Medulla oblongata (tissue), 1 donor: ENCODE measurements around the gene ADAM12.
A peak's percentile ranks its signal among the peaks of the same experiment; 100 is the strongest.
"Not testable (repeated sequence)": the region's sequence is repeated elsewhere in the genome, so short reads cannot be mapped to it uniquely, and the experiment has no call there.

Experiments
- DNase-seq: peaks from one replicate; pipeline ENCODE4 v3.0.0-alpha.2; 2015; ENCODE audit errors: extremely low spot score

ADAM12 gene

GRCh38 chr10:126058507-126058906, 329.8 kb downstream of the ADAM12 start:
- no peak for DNase-seq

- no peak for DNase-seq
Measured at GRCh38 chr10:126058104-126058503, 330.2 kb downstream of the ADAM12 start.

GRCh38 chr10:126057494-126057893, 330.8 kb downstream of the ADAM12 start:
- no peak for DNase-seq

- no peak for DNase-seq
Measured at GRCh38 chr10:126054191-126054590, 334.1 kb downstream of the ADAM12 start.

- DNase-seq, result no peak
Measured at GRCh38 chr10:126052171-126052570, 336.1 kb downstream of the ADAM12 start.

- DNase-seq, result peak; percentile 30
Measured at GRCh38 chr10:126049759-126050700, 338.2 kb downstream of the ADAM12 start.

- not testable (repeated sequence) for DNase-seq
Measured at GRCh38 chr10:126047749-126048148, 340.5 kb downstream of the ADAM12 start.

DNA sequence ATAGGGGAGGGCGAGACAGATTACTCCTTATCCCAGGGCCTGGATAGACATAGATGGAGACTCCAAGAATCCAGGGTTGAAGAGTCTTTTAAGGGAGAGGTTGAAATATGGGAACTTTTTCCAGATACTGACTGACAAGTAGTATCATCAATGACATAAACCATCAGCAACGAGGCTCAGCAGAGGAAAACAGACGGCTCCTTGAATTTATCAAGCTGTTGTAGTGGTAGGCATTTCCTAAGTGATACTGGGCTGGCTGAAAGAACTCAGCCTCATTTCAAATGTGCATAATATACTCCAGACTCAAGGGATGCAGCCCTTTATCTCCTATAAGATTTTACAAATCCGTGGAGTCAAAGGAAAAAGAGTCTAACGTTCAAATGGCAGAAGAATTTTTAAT, 341.4 kb downstream of the ADAM12 start:
- DNase-seq, result no peak

- DNase-seq, result no peak
Measured at GRCh38 chr10:126045861-126046260, 342.4 kb downstream of the ADAM12 start.

DNA sequence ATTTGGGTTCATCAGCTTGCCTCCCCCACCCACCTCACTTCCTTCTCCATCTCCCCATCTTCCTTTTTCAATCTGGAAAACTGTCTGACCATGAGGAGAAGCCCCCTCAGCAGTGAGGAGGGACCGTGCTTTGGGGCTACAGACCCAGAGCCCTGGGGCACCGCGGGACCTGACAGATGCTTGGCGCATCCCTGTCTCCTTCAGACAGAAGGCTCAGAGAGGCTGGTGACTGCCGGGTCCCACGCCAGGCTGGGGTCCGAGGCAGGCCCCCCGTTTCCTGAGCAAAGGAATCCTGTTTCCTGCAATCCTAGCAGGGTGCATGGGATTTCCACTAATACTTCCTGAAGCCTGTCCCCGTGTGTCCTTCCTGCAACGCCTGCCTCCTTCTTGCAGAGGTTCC, 344.9 kb downstream of the ADAM12 start:
- no peak for DNase-seq

- DNase-seq, result no peak
Measured at GRCh38 chr10:126042906-126043305, 345.4 kb downstream of the ADAM12 start.

GRCh38 chr10:126042354-126042753, 345.9 kb downstream of the ADAM12 start:
- no peak for DNase-seq

DNA sequence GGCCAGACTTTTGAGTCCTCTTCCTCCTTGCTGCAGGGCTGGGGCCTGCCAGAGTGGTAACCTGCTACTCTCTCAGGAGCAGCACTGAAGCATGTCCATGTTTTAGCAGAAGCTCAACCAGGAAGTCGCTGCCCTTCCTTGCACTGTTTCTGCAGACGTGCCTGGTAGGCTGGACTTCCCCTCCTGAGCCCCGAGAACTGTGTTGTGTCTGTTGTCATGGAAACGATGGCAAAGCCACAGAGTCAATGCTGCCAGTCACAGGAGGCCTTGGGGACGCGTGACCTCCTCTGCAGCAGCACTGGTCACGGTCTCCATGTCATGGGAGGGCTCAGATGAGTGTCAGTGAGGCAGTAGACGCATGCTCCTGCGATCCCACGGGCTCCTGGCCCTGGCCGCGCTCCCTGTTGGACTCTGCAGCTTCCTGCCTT, 346.5 kb downstream of the ADAM12 start:
- peak; percentile 93 for DNase-seq

GRCh38 chr10:126041117-126041516, 347.2 kb downstream of the ADAM12 start:
- DNase-seq, result no peak

DNA sequence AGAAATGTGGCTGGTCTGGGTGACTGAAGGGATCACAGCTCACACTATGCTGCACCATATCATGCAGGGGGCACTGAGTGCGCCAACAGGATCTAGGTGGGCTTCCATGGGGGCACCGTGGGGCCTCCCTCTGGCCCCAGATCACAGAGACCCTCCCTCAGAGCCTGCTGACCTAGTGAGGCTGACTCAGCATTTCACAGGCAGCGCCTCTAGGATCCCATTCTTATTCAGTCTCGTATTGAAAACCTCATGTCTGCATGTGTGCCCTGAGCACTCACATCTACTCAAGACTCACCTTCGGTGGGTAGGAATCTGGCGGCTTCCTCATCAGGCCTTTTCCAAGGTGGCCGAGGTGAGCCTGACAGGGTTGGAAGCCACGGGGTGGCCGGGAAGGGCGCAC, 350.3 kb downstream of the ADAM12 start:
- DNase-seq, result no peak

GRCh38 chr10:126036515-126036914, 351.8 kb downstream of the ADAM12 start:
- DNase-seq, result peak; percentile 21

DNA sequence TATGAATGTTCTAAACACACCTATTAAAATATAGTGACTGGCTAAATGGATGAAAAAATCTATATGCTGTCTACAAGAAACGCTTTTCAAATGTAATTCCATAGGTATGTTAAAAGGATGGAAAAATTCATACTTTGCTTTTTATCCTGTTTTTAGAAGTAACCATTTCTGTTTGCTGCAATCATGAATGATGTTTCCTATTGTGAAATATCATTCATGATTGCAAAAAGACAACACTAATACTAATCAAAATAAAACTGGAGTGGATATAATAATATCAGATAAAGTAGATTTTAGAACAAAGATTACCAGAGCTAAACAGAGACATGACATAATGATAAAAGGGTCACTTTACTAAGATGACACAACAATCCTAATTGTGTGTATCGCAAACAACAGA, 353.7 kb downstream of the ADAM12 start:
- no peak for DNase-seq

DNA sequence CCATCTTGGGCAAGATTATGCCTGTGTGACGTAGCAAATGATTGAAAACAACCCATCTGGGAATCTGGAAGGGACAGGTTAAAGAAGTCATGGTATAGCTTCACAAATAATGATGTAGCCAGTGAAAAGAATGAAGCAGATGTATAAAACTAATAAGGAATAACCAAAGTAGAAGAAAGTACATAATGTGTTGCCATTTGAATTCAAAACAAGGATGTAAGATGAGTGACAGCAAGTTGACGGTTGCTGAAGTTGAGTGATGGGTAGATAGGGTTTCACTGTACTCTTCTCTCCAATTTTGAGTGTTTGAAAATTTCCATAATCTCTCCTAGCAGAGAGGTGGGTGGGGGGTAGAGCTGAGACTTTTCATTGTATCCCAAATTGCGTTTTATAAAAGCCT, 358.3 kb downstream of the ADAM12 start:
- DNase-seq, result no peak

GRCh38 chr10:126027692-126028091, 360.6 kb downstream of the ADAM12 start:
- no peak for DNase-seq

DNA sequence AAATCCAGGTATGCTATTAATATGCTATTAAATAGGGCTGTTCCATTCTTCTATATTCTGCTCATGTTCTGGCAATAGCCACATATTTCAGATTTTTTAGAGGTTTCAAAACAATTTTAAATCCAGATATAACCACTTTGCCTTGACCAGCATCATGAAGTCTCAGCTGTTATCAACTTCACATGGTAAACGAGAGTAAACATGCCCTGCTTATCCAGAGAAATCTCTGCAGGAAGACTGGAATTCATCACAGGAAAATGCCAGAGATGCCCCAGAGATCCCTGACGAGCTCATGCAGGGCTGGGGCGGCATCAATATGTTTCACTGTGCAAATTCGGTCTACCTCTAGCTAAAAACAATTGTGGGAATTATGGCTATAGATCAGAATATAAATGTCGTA, 365.4 kb downstream of the ADAM12 start:
- DNase-seq, result no peak

DNA sequence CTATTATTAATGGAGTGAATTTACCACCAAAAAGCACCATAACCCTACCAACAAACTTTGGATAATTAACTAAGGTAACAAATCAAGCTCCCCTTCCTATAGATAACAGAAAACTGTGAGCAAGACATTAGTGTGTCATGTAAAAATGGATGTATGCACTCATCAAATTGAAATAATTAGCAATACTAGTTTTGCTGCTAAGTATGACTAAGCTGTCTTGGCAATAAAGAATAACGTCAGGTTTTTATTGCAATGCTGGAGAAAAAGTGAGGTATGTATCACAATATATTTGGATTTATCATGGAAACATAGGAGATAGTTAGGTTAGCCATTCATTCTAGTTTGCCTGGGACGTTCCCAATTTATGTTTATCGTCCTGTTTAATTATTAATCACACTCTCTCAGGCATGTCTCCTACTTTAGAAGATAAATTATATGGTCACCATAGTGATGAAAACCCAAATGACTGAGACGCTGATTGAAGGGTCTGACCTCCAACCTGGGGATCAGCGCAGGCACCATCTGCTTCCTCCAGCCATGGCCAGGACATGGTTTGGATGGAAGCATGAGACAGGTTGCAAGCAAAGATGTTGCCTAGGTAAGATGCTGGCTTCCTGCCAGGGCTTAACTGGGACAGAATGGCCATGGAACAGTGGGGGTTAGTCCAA, 366.3 kb downstream of the ADAM12 start:
- DNase-seq, result no peak

DNA sequence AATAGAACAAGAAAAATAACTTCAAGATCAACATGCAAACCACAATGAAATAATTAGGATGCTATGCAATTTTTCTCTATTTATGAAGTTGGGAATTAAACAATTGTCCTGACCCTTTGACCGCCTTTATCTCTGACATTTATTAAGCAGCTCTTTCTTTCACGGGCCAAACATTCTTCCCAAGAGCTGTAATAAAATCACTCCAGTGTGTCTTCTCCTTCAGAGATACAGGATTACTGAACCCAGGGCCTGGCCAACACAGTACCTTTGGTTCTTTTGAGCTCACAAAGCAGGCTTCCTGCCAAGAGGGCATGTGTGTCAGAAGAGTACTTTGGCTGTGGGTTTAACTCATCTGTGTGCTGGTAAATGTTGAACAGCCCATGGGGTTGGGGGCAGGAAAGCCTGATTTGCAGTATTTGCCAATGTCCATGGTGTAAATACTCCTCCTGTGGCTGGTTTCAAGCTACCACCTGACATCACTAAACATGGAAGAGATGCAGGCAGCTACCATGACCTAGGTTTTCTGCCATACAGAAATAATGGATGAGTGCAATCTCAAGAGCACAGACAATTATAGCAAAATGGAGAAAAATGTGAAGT, 370.2 kb downstream of the ADAM12 start:
- no peak for DNase-seq

DNA sequence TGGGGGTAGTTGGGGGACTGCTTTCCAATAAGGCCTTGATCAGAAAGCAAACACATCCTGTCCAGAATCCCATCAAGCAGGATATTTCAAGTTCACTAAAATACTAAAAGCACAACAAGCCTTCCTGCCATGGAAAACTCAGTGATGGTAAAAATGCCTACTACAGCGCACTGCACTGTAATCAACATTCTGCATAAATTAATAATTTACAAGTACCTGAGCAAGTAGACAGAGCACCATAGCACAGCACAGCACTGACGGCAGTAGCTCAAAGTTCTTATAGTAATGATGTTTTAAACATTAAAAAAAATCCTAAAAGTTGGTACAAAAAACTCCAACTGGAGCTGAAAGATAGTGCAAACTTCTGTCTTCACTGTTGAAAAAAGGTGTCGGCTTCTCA, 371.4 kb downstream of the ADAM12 start:
- no peak for DNase-seq
